GM18909 (cell line): Measurements from ENCODE around the gene NHLRC4.
A peak's percentile ranks its signal among the peaks of the same experiment; 100 is the strongest.

Experiments
- ATAC-seq: cut with Tn5 transposase; IDR thresholded peaks from one replicate; pipeline ENCODE4 v1.9.1; 2021; ENCODE audit warnings: mild to moderate bottlenecking; ENCODE audit not compliant: unreplicated experiment, poor library complexity

Gene NHLRC4

GRCh38 chr16:564690-565418, 2.0 kb upstream of the NHLRC4 start:
- no peak for ATAC-seq

- no peak for ATAC-seq
Observed at GRCh38 chr16:565419-566330, 1.1 kb upstream of the NHLRC4 start.

- no peak for ATAC-seq
Observed at GRCh38 chr16:567373-568256, 810 bp downstream of the NHLRC4 start.

- no peak for ATAC-seq
Observed at GRCh38 chr16:568401-569258, 1.8 kb downstream of the NHLRC4 start.

- ATAC-seq, result peak; percentile 65
Observed at GRCh38 chr16:569445-570254, 2.8 kb downstream of the NHLRC4 start, which contains the start of gene PIGQ. TSS of gene PIGQ (plus strand) at chr16:569968. CDS start at chr16:574075, 4,107 bp downstream.

- no peak for ATAC-seq
Observed at GRCh38 chr16:572865-573650, 6.3 kb downstream of the NHLRC4 start.

- ATAC-seq, result no peak
Observed at GRCh38 chr16:574021-574760, 7.4 kb downstream of the NHLRC4 start.

- no peak for ATAC-seq
Observed at GRCh38 chr16:575354-576196, 8.8 kb downstream of the NHLRC4 start.

- ATAC-seq, result no peak
Observed at GRCh38 chr16:576197-576822, 9.5 kb downstream of the NHLRC4 start.

GRCh38 chr16:576823-577201, 10.0 kb downstream of the NHLRC4 start:
- ATAC-seq, result no peak

- no peak for ATAC-seq
Observed at GRCh38 chr16:577796-578195, 11.0 kb downstream of the NHLRC4 start.

- no peak for ATAC-seq
Observed at GRCh38 chr16:578232-578869, 11.5 kb downstream of the NHLRC4 start.

GRCh38 chr16:578870-579405, 12.1 kb downstream of the NHLRC4 start:
- peak; percentile 60 for ATAC-seq

GRCh38 chr16:580141-580945, 13.5 kb downstream of the NHLRC4 start:
- ATAC-seq, result no peak
